SK-N-MC (cell line): ENCODE results near the gene SAT1.

Experiments used
- EZH2 ChIP-seq: fragments of 200-600 bp; sonication (generic); IDR thresholded peaks from one replicate; pipeline ENCODE4 v1.6.1; 2017; ENCODE audit warnings: antibody characterized with exemption
- FOXP2 ChIP-seq: optimal IDR thresholded peaks from 2 replicates; pipeline ENCODE3; 2011; ENCODE audit warnings: mild to moderate bottlenecking, moderate library complexity; ENCODE audit not compliant: insufficient read depth; ENCODE audit errors: extremely low read length, control extremely low read depth
- POLR2AphosphoS5 ChIP-seq: IDR thresholded peaks from 2 replicates; pipeline ENCODE4 v1.6.1; 2012; ENCODE audit warnings: mild to moderate bottlenecking, low read depth, low read length, borderline replicate concordance

DNA sequence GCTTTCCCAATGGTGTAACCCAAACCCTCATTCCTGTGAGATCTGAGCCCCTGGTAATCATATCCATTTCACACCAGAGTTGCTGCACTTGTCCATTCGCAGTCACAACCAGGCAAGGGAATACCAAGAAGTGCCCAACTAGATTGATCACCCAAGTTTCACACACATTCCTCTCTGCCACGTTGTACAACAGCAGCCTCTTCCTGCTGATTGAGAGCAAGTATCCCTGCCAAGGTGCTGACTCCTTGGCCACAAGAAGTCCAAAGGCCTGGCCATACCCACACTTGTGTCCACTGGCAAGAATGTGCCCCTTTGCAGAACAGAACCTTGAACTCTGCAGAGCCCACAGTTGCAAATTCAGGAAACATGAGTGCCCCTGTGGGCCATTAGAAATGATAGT is 33.4 kb upstream of the SAT1 start:
- TF ChIP-seq EZH2 (no peak), POLR2AphosphoS5 (no peak), FOXP2 (no peak)
